GM04503 (cell line): ENCODE measurements around the gene PKN2.

Source experiments
- DNase-seq: peaks from one replicate; pipeline ENCODE4 v3.0.0-alpha.2; 2012; ENCODE audit warnings: low read depth

Gene PKN2

DNA sequence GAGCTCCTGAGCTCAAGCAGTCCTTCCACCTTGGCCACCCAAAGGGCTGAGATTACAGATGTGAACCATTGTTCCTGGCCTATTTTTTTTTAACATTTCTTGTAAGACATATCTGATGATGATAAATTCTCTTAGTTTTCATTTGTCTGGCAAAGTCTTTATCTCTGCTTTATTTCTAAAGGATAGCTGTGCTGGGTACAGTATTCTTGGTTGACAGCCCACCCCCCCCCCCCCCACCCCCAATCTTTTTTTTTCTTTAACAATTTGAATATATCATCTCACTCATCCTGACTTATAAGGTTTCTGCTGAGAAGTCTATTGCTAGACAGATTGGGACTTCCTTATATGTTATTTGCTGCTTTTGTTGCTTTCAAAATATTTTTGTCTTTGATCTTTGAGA is 51.3 kb downstream of the PKN2 start:
- DNase-seq, result no peak

GRCh38 chr1:88735909-88736308 is 51.8 kb downstream of the PKN2 start:
- no peak for DNase-seq

DNA sequence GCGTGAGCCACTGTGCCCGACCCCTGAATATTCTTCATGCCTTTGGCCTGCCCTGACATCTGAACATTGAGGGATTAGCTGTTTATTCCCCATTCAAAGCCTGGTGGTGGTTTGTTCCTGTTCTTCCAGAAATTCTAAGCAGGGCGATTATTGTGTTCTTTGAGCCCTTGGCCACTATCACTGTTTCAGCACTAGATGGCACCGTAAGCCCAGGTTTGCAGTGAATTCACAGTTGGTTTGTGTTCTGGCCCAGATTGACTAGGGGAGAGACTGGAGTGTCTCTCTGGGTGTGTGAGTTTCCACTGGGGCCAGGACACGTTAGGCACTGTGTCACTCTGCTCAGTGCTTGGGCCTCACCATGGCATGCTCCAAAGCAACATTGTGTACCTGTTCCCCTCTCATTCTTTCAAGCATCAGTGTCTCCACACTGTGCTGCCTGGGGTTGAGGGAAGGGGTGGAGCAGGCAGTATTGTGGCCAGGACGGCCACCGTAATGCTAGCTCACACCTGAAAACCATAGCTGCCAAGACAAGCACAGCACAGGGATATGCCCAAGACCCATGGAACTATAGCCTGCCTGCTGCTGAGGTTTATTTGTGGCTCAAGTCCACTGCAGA is 52.7 kb downstream of the PKN2 start:
- no peak for DNase-seq

DNA sequence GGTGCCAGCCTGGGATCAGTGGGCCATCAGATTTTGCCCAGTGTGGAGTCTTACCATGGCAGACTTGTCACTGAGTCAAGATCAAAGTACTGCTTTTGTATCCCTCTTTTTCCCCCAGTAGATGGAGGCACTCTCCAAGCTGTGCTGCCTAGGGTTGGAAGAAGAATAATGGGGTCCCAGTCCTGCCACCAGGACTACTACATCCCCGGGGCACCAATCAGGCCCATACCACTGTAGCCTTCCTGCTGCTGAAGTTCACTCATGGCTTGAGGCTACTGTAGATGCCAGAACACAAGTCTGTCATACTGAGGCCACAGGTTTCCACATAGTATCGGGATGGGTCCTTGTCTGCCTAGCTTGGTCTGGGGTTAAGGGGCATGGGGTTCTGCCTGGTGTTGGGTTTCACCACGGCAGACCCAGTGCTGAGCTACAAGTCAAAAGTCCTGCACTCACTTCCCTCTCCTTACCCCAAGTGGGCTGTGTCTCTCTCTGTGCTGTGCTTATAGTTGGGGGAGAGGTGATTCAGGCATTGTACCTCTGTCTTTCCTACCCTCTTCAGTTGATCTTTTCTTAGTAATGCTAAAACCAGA is 53.4 kb downstream of the PKN2 start:
- DNase-seq, result no peak

DNA sequence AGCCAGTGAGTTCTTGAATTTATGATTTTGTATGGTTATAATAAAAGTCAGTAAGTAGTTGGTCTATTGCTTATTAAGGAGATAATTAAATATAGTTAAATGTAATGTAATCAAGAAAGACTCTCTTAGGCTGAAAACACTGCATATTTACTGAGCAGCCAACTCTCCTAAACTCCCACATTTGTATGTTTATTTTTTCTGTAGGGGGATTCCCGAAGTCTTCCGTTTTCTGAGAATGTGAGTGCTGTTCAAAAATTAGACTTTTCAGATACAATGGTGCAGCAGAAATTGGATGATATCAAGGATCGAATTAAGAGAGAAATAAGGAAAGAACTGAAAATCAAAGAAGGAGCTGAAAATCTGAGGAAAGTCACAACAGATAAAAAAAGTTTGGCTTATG is 56.7 kb downstream of the PKN2 start:
- no peak for DNase-seq

DNA sequence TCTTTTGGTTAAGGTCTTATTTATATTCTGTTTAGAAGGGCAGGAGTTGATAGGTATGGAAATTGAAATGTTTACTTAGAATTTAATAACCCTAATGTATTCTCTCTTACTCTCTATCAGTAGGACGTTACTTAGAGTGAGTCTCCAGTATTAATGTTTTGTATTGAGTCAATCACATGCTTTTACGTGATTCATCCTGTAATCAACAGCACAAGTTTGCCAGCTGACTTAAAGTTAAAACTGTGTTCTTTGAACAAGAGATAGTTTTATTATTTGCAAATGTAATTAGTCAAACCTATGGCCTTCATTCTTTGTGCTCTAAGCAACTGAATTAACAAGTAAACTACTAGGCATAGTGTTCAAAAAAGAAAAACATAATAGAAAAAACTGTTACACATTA is 57.3 kb downstream of the PKN2 start:
- peak; percentile 12 for DNase-seq

- DNase-seq, result no peak
Measured at GRCh38 chr1:88742531-88742930, 58.5 kb downstream of the PKN2 start.

- no peak for DNase-seq
Measured at GRCh38 chr1:88744142-88744541, 60.1 kb downstream of the PKN2 start.

- no peak for DNase-seq
Measured at GRCh38 chr1:88746916-88747315, 62.8 kb downstream of the PKN2 start.

DNA sequence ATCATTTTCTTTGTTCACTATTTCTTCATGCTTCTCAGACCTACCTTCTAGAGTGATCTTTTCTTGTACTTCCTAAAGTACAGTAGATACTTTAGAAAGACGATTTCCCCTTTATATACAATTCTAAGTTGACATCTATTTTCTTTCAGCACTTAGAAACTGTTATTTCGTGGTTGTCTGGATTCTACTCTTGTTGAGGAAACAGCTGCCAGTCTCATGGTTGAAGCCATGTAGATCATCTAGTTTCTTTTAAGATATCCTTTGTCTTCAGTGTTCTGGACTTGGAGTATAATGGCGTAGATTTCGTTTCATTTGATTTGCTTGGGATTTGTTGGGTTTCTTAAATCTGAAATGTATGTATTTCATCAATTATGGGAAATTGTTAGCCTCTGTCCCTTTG is 67.6 kb downstream of the PKN2 start:
- no peak for DNase-seq

GRCh38 chr1:88753506-88753905 is 69.4 kb downstream of the PKN2 start:
- DNase-seq, result no peak

GRCh38 chr1:88763649-88764406 is 79.8 kb downstream of the PKN2 start:
- DNase-seq, result peak; percentile 62

GRCh38 chr1:88768187-88768586 is 84.1 kb downstream of the PKN2 start:
- DNase-seq, result no peak

DNA sequence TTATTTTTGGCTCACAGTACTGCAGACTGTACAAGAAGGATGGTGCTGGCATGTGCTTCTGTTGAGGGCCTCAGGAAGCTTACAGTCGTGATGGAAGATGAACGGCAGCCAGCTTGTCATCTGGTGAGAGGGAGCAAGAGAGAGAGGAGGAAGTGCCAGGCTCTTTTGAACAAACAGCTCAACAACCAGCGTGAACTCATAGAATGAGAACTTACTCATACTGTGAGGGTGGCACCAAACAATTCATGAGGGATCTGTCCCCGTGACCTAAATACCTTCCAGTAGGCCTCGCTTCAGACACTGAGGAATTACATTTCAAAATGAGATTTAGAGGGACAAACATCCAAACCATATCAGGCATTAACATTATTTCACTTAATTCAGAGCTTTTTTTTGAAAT is 84.7 kb downstream of the PKN2 start:
- no peak for DNase-seq

- DNase-seq, result no peak
Measured at GRCh38 chr1:88773540-88774150, 89.6 kb downstream of the PKN2 start.

GRCh38 chr1:88774151-88774556 is 90.1 kb downstream of the PKN2 start:
- no peak for DNase-seq

DNA sequence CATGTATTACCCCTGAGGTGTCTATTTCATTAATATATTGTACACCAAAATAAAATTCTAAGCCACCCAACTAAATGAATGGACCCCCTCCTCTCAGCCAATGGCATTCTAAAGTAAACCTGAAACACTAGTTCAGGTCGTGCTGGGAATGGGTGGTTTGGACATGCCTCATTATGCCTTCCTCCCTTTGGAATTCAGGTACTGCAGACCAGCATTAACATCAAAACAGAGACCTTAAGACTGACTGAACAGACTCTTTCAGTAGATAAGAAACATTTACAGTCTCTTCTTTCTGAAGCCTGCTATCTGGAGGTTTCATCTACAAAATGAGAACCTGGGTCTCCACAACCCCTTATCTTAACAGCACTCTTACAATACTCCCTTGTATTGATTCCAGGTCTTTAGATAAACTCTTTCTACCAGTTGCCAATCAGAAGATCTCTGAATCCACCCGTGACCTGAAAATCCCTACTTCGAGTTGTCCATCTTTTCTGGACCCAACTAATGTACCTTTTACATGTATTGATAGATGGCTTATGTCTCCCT is 93.6 kb downstream of the PKN2 start:
- DNase-seq, result no peak

DNA sequence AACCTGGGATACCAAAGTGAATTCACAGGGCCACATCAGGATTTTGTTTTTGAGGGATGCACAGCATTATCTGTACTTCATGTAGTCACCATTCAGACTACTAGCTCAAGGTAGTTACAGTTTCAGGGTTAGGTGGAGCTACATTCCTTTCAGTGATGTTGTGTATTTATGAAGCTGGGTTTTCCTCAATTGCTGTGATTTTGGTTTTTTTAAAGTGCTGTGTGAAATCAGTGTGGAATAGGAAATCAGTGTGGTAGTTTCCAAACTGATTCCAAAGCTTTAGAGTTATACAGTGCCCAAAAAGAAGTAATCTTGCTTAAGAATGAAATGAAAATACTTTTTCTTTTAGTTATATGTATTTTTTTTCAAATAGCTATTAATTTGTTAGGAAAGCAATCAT is 95.8 kb downstream of the PKN2 start:
- no peak for DNase-seq

DNA sequence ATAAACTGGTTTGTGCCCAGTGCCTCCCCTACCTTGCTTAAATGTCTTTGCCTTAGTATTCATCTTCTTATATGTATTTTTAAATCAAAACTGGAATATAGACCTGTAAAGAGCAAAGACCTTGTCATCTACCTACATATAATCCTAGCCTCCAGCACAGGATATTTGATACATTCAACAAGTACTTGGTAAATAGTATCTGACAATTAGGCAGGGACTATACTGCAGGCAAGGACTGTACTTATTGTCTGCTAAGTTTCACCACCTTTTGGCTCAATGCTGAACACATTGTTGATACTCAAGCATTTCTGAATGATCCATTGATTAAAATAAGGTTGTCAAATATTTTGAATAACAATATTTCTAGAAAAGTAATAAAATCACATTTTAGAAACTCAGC is 96.4 kb downstream of the PKN2 start:
- no peak for DNase-seq

GRCh38 chr1:88783145-88783544 is 99.1 kb downstream of the PKN2 start:
- no peak for DNase-seq

DNA sequence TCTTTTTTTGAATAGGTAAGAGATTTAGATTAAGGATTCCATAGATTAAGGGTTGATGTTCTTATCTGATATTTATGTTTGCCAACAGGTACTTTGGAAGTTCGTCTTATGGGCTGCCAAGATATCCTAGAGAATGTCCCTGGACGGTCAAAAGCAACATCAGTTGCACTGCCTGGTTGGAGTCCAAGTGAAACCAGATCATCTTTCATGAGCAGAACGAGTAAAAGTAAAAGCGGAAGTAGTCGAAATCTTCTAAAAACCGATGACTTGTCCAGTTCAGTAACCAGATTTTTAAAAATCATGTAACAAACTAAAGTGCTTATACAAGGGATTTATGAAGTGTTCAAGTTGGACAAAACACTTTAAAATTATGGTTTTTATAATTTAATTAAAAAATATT is 100.5 kb downstream of the PKN2 start:
- no peak for DNase-seq

DNA sequence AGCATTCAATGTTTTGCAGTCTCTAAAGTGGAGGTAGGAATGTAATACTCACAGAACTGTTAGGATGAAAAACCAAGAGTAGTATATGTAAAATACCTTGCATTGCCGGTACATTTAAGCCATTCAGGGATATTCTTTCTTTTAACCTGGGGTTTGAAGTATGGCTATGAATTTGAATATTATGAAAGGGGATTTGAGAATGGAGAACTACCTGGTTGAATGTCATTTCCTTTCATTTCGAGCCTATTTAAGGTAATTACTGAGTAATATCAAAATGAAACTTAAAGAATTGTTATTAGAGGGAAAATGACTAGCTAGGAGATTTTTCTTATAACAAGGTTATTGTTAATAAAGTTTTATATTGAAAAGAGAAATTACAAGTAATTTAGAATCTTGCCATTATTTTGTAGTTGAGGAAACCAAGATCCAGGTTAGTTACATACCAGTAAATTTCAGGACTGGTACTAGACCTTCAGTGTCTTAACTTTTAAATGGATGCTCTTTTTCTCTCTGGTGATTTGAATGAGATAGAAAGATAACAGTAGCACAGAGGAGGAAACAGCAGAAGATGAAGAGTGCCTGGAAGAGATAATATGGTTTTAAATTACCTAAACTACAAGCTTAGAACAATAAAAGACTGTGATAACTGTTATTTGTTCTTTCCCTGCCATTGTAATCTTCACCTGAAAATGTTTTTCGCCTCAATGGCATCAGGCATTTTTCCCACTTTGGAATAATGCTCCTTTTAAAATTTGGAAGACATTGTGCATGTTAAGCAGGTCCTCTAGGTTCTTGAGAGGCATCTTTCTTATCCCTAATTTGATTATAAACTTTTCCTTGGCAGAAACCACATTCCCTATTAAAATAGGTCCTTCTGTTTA is 103.2 kb downstream of the PKN2 start:
- no peak for DNase-seq
